GM18870 (cell line): ENCODE data around the gene FOLR1.
"Not testable (repeated sequence)": the region's sequence is repeated elsewhere in the genome, so short reads cannot be mapped to it uniquely, and the experiment has no call there.

Source experiments
- ATAC-seq: cut with Tn5 transposase; IDR thresholded peaks from one replicate; pipeline ENCODE4 v1.9.1; 2021; ENCODE audit warnings: moderate library complexity; ENCODE audit not compliant: unreplicated experiment

Gene FOLR1

GRCh38 chr11:72180892-72181552 is 10.9 kb upstream of the FOLR1 start:
- not testable (repeated sequence) for ATAC-seq

- not testable (repeated sequence) for ATAC-seq
Observed at GRCh38 chr11:72181553-72181958, 10.4 kb upstream of the FOLR1 start.

- ATAC-seq, result no peak
Observed at GRCh38 chr11:72188267-72188666, 3.7 kb upstream of the FOLR1 start.

GRCh38 chr11:72189455-72190250 is 2.3 kb upstream of the FOLR1 start:
- no peak for ATAC-seq

- no peak for ATAC-seq
Observed at GRCh38 chr11:72190631-72191071, 1.3 kb upstream of the FOLR1 start.

- no peak for ATAC-seq
Observed at GRCh38 chr11:72195518-72196270, 3.8 kb downstream of the FOLR1 start.

GRCh38 chr11:72201445-72201844 is 9.5 kb downstream of the FOLR1 start:
- not testable (repeated sequence) for ATAC-seq

GRCh38 chr11:72202571-72202970 is 10.6 kb downstream of the FOLR1 start:
- ATAC-seq, result no peak

- no peak for ATAC-seq
Observed at GRCh38 chr11:72203163-72203562, 11.2 kb downstream of the FOLR1 start.

- ATAC-seq, result no peak
Observed at GRCh38 chr11:72204886-72205285, 12.9 kb downstream of the FOLR1 start.

- not testable (repeated sequence) for ATAC-seq
Observed at GRCh38 chr11:72206794-72207193, 14.9 kb downstream of the FOLR1 start.

- ATAC-seq, result no peak
Observed at GRCh38 chr11:72208281-72208680, 16.3 kb downstream of the FOLR1 start.

- ATAC-seq, result no peak
Observed at GRCh38 chr11:72209101-72209500, 17.2 kb downstream of the FOLR1 start.

GRCh38 chr11:72216638-72217037 is 24.7 kb downstream of the FOLR1 start, which contains the start of gene FOLR2:
TSS of gene FOLR2 (plus strand) at chr11:72216794. CDS start at chr11:72218585, 1,791 bp downstream.
- ATAC-seq, result no peak

GRCh38 chr11:72217841-72218240 is 25.9 kb downstream of the FOLR1 start:
- no peak for ATAC-seq

GRCh38 chr11:72218251-72218745 is 26.4 kb downstream of the FOLR1 start:
- no peak for ATAC-seq

- ATAC-seq, result no peak
Observed at GRCh38 chr11:72220696-72221363, 28.9 kb downstream of the FOLR1 start.

- no peak for ATAC-seq
Observed at GRCh38 chr11:72221386-72222075, 29.6 kb downstream of the FOLR1 start.

- no peak for ATAC-seq
Observed at GRCh38 chr11:72222106-72222891, 30.4 kb downstream of the FOLR1 start.
